HL-60/S4 treated with retinoic acid at 250 ng/mL for 4 days and 3 days (cell line): ENCODE measurements around the gene GRID1.

ENCODE experiments used
- in situ Hi-C: fragments of 300-500 bp; cut with MboI; formaldehyde crosslinking; loops from 2 replicates; pipeline ENCODE4 v1.7.0; 2022; ENCODE audit warnings: low sequenced_read_pairs

GRID1 gene

GRCh38 chr10:85615556-85615955 lies 751.0 kb downstream of the GRID1 start:
- in situ Hi-C loops, result no loop called here

- in situ Hi-C loops, result no loop called here
Measured at GRCh38 chr10:85614981-85615380, 751.6 kb downstream of the GRID1 start.

GRCh38 chr10:85614566-85614965 lies 752.0 kb downstream of the GRID1 start:
- in situ Hi-C loops, result no loop called here

- in situ Hi-C loops, result no loop called here
Measured at GRCh38 chr10:85613391-85613790, 753.2 kb downstream of the GRID1 start.

GRCh38 chr10:85612833-85613232 lies 753.8 kb downstream of the GRID1 start:
- in situ Hi-C loops, result no loop called here

GRCh38 chr10:85612378-85612775 lies 754.2 kb downstream of the GRID1 start:
- in situ Hi-C loops, result no loop called here

GRCh38 chr10:85611746-85612377 lies 754.7 kb downstream of the GRID1 start:
- in situ Hi-C loops, result no loop called here

- in situ Hi-C loops, result no loop called here
Measured at GRCh38 chr10:85611093-85611740, 755.4 kb downstream of the GRID1 start.

- in situ Hi-C loops, result no loop called here
Measured at GRCh38 chr10:85610381-85611092, 756.1 kb downstream of the GRID1 start.

- in situ Hi-C loops, result no loop called here
Measured at GRCh38 chr10:85609509-85609908, 757.1 kb downstream of the GRID1 start.

- in situ Hi-C loops, result no loop called here
Measured at GRCh38 chr10:85608706-85609105, 757.9 kb downstream of the GRID1 start.

GRCh38 chr10:85607043-85607695 lies 759.4 kb downstream of the GRID1 start:
- in situ Hi-C loops, result no loop called here

GRCh38 chr10:85606401-85606800 lies 760.2 kb downstream of the GRID1 start:
- in situ Hi-C loops, result no loop called here

- in situ Hi-C loops, result no loop called here
Measured at GRCh38 chr10:85604884-85605283, 761.7 kb downstream of the GRID1 start.

GRCh38 chr10:85604136-85604725 lies 762.4 kb downstream of the GRID1 start:
- in situ Hi-C loops, result no loop called here

GRCh38 chr10:85603151-85603940 lies 763.2 kb downstream of the GRID1 start:
- in situ Hi-C loops, result no loop called here

- in situ Hi-C loops, result no loop called here
Measured at GRCh38 chr10:85602713-85603112, 763.9 kb downstream of the GRID1 start.

GRCh38 chr10:85602306-85602705 lies 764.3 kb downstream of the GRID1 start:
- in situ Hi-C loops, result no loop called here

GRCh38 chr10:85601526-85601925 lies 765.1 kb downstream of the GRID1 start:
- in situ Hi-C loops, result no loop called here

GRCh38 chr10:85600744-85601081 lies 765.9 kb downstream of the GRID1 start:
- in situ Hi-C loops, result no loop called here
